Measurements from ENCODE around the gene RIN1. TPM values are rescaled to one million over a fixed set of nuclear protein-coding genes. Genes with fewer than 3 reads are reported as not detected.
A peak's percentile ranks its signal among the peaks of the same experiment; 100 is the strongest.

The RIN1 gene
- total and polyA plus RNA-seq, 2 of the 13 experiments (the other 11 are each of a cell fraction or from before 2014, with no cell fraction given): 2.4 to 4.1 TPM

GRCh38 chr11:66344550-66345315, 8.5 kb upstream of the RIN1 start, which contains the start of gene BRMS1 (continued):
- TF ChIP-seq ZSCAN5A (CRISPR knock-in tag; IDR thresholded peaks at IDR 0.05; ENCODE audit: borderline replicate concordance) (0 out of 2 replicates have a peak, but pooled peaks have one; percentile 71), PHF21A (CRISPR knock-in tag; IDR thresholded peaks at IDR 0.05) (peak; percentile 52; the same call in 1 of the 2 replicates), SOX6 (IDR thresholded peaks at IDR 0.05) (no peak), SOX6 (CRISPR knock-in tag; IDR thresholded peaks at IDR 0.05) (peak; percentile 47; the same call in 1 of the 2 replicates), GLI4 (CRISPR knock-in tag; IDR thresholded peaks at IDR 0.05; ENCODE audit: borderline replicate concordance) (no peak), TFDP1 (CRISPR knock-in tag; IDR thresholded peaks at IDR 0.05; ENCODE audit: borderline replicate concordance) (peak; percentile 48; the same call in 1 of the 2 replicates), RFX1 (IDR thresholded peaks at IDR 0.05) (peak; percentile 85), ZBTB38 (CRISPR knock-in tag; IDR thresholded peaks at IDR 0.05) (peak; percentile 85), DMTF1 (CRISPR knock-in tag; IDR thresholded peaks at IDR 0.05) (0 out of 2 replicates have a peak, but pooled peaks have one; percentile 15), NFYC (CRISPR knock-in tag; IDR thresholded peaks at IDR 0.05) (peak; percentile 89), BRF2 (CRISPR knock-in tag; IDR thresholded peaks at IDR 0.05) (peak; percentile 42; the same call in 1 of the 2 replicates), ZHX1 (CRISPR knock-in tag; IDR thresholded peaks at IDR 0.05; ENCODE audit: low read depth) (0 out of 2 replicates have a peak, but pooled peaks have one; percentile 64), HNRNPUL1 (IDR thresholded peaks at IDR 0.05; ENCODE audit: low read depth, low read length) (no peak), HBP1 (CRISPR knock-in tag; IDR thresholded peaks at IDR 0.05; ENCODE audit: low read depth) (peak; percentile 94), RXRA (CRISPR knock-in tag; IDR thresholded peaks at IDR 0.05) (peak; percentile 61; the same call in 1 of the 2 replicates), MIER3 (CRISPR knock-in tag; IDR thresholded peaks at IDR 0.05; ENCODE audit: borderline replicate concordance) (peak; percentile 81; the same call in 1 of the 2 replicates), ZNF543 (CRISPR knock-in tag; IDR thresholded peaks at IDR 0.05) (peak; percentile 74), NRL (CRISPR knock-in tag; IDR thresholded peaks at IDR 0.05; ENCODE audit: borderline replicate concordance) (peak; percentile 57; the same call in 1 of the 2 replicates)

Measured in HepG2 (cell line).